ENCODE results near the gene PADI4.

DNA sequence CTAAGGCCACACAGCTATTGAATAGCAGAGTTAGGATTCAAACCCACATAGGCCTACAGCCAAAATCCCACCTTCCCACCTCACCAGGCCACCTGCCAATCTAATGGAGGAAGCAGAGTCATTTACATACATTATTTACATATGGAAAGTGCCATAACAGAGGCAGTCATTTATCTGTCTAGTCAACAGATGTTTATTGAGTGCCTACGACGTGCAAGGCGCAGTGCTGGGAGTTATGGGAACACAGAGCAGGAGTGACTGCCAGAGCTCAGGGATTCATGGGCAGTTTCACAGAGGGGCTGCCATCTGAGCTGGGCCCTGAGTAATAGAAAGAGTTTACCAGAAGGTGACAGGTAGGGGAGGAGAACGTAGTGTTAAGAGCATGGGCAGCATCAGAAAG is 53.7 kb downstream of the PADI4 start:
- TF ChIP-seq POLR2A (IDR thresholded peaks at IDR 0.05; ENCODE audit: low read depth, low read length), result no peak
- TF ChIP-seq POLR2AphosphoS5 (IDR thresholded peaks at IDR 0.05; ENCODE audit: low read depth, low read length), result no peak
